GM10266 (cell line): Measurements from ENCODE around the gene FBXO45.
A peak's percentile ranks its signal among the peaks of the same experiment; 100 is the strongest.

Experiments used
- DNase-seq: peaks from one replicate; pipeline ENCODE4 v3.0.0; 2012; ENCODE audit errors: extremely low spot score
- TF ChIP-seq, protein P1 (sequence below): IDR thresholded peaks from 2 replicates; pipeline ENCODE4 v1.5.1; 2012; ENCODE audit warnings: mild to moderate bottlenecking, low read depth; ENCODE audit not compliant: control insufficient read depth, insufficient read depth; ENCODE audit errors: missing control alignments

Gene FBXO45

GRCh38 chr3:196528639-196529233 lies 39.7 kb upstream of the FBXO45 start:
- peak; percentile 99 for DNase-seq
- TF ChIP-seq, protein P1, sequence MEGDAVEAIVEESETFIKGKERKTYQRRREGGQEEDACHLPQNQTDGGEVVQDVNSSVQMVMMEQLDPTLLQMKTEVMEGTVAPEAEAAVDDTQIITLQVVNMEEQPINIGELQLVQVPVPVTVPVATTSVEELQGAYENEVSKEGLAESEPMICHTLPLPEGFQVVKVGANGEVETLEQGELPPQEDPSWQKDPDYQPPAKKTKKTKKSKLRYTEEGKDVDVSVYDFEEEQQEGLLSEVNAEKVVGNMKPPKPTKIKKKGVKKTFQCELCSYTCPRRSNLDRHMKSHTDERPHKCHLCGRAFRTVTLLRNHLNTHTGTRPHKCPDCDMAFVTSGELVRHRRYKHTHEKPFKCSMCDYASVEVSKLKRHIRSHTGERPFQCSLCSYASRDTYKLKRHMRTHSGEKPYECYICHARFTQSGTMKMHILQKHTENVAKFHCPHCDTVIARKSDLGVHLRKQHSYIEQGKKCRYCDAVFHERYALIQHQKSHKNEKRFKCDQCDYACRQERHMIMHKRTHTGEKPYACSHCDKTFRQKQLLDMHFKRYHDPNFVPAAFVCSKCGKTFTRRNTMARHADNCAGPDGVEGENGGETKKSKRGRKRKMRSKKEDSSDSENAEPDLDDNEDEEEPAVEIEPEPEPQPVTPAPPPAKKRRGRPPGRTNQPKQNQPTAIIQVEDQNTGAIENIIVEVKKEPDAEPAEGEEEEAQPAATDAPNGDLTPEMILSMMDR, result peak; percentile 98

DNA sequence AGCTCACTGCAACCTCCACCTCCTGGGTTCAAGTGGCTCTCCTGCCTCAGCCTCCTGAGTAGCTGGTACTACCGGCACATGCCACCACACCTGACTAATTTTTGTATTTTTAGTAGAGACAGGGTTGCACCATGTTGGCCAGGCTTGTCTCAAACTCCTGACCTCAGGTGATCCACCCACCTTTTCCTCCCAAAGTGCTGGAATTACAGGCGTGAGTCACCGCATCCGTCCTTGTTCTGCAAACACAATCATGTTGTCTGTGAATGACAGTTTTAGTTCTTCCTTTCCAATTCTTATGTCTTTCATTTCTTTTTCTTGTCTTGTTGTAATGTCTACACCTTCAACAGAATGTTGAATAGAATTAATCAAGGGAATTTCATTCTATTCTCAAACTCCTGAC lies 37.0 kb upstream of the FBXO45 start:
- TF ChIP-seq, protein P1, result no peak
- DNase-seq, result no peak

DNA sequence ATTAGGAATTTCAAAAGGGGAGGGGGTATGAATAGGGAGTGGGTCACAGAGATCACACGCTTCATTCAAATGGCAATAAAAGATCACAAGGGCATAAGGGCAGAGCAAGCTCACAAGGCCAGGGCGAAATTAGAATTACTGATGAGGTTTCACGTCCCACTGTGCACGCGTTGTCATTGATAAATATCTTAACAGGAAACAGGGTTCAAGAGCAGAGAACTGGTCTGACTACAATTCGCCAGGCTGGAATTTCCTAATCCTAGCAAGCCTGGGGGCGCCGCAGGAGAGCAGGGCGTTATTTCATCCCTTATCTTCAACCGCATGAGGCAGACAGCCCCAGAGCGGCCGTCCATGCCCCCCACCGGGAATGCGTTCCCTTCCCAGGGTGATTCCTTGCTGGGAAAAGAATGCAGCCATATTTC lies 35.2 kb upstream of the FBXO45 start:
- DNase-seq, result no peak
- TF ChIP-seq, protein P1, result no peak

- TF ChIP-seq, protein P1, result peak; percentile 90
- DNase-seq, result peak; percentile 77
Observed at GRCh38 chr3:196537319-196537984, 31.0 kb upstream of the FBXO45 start.

- no peak for DNase-seq
Observed at GRCh38 chr3:196541684-196542445, 26.6 kb upstream of the FBXO45 start.

GRCh38 chr3:196544491-196544992 lies 23.9 kb upstream of the FBXO45 start:
- no peak for DNase-seq
- TF ChIP-seq, protein P1, result no peak

More at GRCh38 chr3:196541684-196542445, 26.6 kb upstream of the FBXO45 start:
- TF ChIP-seq, protein P1, result no peak
